Fibroblast of villous mesenchyme (primary cell): ENCODE data around the gene NBPF11. TPM values are rescaled to one million over a fixed set of nuclear protein-coding genes. Genes with fewer than 3 reads are reported as not detected.
"Not testable (repeated sequence)": the region's sequence is repeated elsewhere in the genome, so short reads cannot be mapped to it uniquely, and the experiment has no call there.

Experiments used
- DNase-seq: peaks from one replicate; pipeline ENCODE4 v3.0.0-alpha.2; 2010; ENCODE audit warnings: low read depth
- H3K4me3 ChIP-seq: 2 replicates; pipeline ENCODE4 v1.5.1; 2011; ENCODE audit warnings: low read depth, mild to moderate bottlenecking, low read length
- CTCF ChIP-seq: IDR thresholded peaks from 2 replicates; pipeline ENCODE4 v1.5.1; 2012; ENCODE audit warnings: low read depth, mild to moderate bottlenecking, low read length; ENCODE audit not compliant: insufficient read depth
- total RNA-seq: library from RNA; depleted of rRNA; stranded (reverse); fragments of >200 nt; gene quantifications from 2 replicates; pipeline ENCODE4 v1.2.3, GENCODE V29; 2012

The NBPF11 gene
- total RNA-seq, 1 donor = 4.3 TPM

DNA sequence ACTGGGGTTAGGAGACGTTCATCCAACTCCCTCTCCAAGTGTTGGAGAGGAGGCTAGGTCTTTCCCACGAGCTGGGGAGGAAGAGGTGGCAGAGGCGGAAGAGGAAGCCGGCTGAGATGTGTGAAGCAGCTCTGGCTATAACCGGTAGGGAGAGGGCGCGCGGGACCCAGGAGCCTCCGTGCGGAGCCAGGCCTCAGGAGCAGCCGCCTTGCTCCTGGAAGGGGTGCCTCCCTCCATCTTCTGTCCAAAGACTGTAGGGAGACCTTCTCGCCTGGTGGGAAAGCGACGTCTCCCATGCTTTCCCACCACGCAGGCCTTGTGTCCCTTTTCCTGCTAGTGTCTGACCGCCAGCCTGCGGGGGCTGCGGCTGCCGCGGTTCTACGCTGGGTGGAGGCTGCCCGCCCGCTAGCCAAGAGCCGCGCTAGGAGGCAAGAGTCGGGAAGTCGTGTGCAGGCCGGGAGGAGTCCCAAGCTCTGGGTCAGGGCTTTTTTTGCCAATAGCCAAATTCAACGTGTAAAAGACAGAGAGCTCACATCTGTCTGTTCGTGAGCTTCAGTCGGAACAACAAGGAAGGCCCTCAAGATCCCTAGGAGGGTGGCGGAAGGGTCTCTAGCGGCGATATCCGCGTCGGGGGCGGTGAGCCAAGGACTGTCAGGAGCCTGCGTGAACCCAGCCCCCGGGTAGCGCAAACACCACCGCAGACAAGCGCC lies 8.4 kb upstream of the NBPF11 start:
- H3K4me3 ChIP-seq = no peak overlapping the region
- TF ChIP-seq CTCF = no peak
- no peak for DNase-seq

DNA sequence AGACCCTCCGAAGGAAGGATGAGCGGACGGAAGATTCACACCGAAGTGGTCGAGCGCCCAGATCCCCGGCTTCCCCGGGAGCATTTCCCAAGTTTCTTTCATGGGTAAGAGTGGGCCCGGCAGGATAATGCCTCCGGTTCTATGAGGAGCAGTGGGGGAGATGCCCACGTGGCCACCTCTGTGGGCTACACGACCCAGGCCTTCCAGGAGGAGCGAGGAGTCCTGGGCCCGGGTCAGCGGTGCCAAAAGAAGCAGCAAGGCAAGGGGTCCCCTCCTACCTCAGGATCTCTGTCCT lies 7.9 kb upstream of the NBPF11 start:
- DNase-seq = no peak
- H3K4me3 ChIP-seq = no peak overlapping the region
- TF ChIP-seq CTCF = no peak

DNA sequence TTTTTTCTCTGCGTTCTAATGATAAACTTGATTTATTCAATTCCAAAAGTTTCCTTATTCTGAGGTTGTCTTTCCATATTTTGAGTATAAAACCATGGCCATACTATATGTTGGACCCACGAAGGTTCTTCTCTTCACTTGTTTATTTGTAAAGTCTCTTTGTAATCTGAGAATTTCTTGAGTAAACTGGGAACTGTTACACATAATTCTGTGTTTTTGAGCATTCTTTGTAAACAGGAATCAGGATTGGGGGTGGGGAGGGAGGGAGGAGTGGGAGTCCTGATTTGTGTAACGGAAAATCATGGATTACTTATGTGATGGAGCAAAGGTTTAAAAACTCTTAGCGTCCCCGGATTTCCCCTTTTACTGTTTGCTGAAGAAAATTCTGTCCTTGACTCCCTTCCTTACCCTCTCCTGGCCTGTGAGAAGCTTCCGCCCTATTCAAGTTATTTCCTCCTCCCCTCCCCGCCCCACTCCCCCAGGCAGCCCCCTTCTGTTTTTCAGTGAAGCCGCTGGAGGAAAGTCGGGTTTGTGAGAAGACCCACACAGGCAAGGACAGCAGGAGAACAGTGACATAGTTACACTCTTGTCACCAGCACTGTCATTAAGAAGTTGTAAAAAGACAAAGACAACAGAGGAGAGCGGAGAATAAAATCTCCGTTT lies 6.4 kb upstream of the NBPF11 start:
- no peak for DNase-seq
- TF ChIP-seq CTCF = no peak
- no peak overlapping the region for H3K4me3 ChIP-seq

DNA sequence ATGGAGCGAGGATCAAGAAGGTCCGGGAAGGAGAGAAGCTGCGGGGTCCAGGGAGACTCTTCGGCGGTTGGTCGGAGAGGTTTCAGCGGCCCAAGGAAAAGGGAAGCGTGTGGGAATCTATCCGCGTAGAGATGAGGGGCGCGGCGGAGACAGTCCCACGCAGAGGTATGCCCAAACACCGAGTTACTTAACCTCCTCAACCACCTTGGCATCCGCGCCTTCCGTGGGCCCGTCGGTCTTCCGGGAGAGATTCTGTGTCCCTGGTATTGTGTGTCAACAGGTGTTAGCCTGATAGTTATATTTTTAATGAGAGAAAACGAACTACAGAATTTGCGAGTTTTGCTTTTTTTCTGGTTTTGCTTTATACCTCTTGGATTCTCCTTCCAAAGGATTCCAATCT lies 5.7 kb upstream of the NBPF11 start:
- not testable (repeated sequence) for H3K4me3 ChIP-seq, DNase-seq

- H3K4me3 ChIP-seq, DNase-seq: not testable (repeated sequence)
Measured at GRCh38 chr1:148155494-148156275, 3.6 kb upstream of the NBPF11 start.

DNA sequence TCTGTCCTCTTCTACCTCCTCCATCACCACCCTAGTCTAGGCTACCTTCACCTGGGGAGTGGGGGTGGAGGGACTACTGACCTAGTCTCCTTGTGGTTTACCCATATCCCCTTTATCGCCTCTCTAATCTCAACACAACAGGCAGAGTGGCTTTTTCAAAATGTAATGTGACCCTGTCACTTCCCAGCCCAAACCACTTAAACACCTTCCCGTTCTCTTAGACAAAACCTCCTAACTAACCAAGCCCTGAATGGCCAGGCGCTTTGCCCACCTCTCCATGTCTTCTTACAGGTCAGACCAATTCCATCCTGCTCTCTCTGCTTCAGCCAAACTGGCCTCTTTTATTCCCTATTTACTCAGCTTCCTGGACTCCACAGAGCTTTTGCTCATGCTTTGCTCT lies 714 bp upstream of the NBPF11 start:
- not testable (repeated sequence) for DNase-seq, H3K4me3 ChIP-seq

GRCh38 chr1:148151371-148151819 lies 686 bp downstream of the NBPF11 start:
- peak; percentile 28 for DNase-seq
- peak overlapping the region; percentile 69 for H3K4me3 ChIP-seq

DNA sequence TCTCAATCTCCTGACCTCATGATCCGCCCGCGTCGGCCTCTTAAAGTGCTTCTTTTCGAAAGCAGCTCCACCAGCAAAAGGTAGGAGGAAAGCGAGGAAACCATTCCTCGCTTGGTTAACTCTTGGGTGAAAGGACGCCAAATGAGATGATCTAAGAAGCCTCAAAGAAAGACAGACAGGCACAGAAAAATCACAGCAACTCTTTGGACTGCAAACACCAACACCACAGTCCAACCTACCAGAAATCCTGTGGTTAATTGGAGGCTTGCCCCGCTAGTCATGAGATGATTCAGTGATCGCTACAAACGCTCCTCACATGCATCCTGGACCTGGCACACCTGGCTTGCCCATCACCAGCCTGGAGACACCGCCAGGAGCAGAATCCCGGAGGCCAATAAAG lies 1.1 kb downstream of the NBPF11 start:
- H3K4me3 ChIP-seq = peak overlapping the region; percentile 69
- DNase-seq = peak; percentile 2

DNA sequence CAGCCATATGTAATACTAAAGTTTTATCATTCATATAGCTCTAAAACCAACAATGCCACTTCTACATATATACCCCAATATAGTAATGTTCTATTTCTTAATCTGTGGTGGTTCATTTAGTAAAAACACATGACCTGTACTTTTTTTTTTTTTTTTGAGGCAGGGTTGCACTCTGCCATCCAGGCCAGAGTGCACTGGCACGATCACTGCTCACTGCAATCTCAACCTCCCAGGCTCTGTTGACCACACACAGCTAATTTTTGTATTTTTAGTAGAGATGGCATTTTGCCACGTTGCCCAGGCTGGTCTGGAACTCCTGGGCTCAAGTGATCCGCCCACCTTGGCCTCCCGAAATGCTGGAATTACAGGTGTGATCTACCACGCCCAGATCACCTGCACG lies 2.1 kb downstream of the NBPF11 start:
- DNase-seq, H3K4me3 ChIP-seq: not testable (repeated sequence)

- H3K4me3 ChIP-seq, DNase-seq: not testable (repeated sequence)
Measured at GRCh38 chr1:148149050-148149815, 2.8 kb downstream of the NBPF11 start.

GRCh38 chr1:148147052-148147838 lies 4.8 kb downstream of the NBPF11 start:
- H3K4me3 ChIP-seq, DNase-seq: not testable (repeated sequence)

DNA sequence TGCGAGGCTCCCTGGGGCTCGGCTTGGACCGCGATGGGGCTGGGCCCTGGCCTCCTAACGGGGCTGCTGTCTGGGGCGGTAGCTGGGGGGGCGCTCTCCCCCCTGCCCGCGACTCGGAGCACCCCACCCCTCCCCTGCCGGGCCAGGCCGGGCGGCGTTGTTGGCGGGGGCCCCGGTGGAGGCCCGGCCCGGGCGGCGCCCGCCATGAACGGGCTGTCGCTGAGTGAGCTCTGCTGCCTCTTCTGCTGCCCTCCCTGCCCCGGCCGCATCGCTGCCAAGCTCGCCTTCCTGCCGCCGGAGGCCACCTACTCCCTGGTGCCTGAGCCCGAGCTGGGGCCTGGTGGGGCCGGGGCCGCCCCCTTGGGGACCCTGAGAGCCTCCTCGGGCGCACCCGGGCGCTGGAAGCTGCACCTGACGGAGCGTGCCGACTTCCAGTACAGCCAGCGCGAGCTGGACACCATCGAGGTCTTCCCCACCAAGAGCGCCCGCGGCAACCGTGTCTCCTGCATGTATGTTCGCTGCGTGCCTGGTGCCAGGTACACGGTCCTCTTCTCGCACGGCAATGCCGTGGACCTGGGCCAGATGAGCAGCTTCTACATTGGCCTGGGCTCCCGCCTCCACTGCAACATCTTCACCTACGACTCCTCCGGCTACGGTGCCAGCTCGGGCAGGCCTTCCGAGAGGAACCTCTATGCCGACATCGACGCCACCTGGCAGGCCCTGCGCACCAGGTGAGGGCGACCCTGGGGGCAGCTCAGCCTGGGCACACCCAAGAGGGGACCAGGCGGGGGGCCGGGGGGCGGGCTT lies 5.7 kb downstream of the NBPF11 start:
- not testable (repeated sequence) for DNase-seq, H3K4me3 ChIP-seq

DNA sequence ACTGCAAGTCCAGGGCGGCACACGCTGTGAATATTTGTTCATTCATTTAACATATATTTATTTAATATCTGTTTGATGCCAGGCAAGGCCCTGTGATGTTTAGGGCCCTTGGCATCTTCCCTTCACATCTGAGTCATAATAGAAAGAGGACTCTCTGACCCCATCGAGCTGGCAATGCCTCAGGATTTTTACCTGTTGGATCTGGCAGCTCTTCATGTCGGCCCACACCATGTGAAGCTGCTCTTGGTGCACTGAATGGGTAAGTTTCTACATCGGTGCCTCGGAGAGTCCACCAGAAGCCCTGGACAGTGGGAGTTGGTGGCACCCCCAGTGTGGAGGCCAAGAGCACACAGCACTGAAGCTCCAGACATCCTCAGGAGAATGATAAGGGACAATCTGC lies 8.9 kb downstream of the NBPF11 start:
- not testable (repeated sequence) for DNase-seq, H3K4me3 ChIP-seq
